ENCODE results near the gene BSPRY. TPM values are rescaled to one million over a fixed set of nuclear protein-coding genes. Genes with fewer than 3 reads are reported as not detected.

The BSPRY gene
- total and polyA plus RNA-seq, 2 of the 13 experiments (the other 11 are each of a cell fraction or from before 2014, with no cell fraction given): 0.09 to 0.26 TPM

DNA sequence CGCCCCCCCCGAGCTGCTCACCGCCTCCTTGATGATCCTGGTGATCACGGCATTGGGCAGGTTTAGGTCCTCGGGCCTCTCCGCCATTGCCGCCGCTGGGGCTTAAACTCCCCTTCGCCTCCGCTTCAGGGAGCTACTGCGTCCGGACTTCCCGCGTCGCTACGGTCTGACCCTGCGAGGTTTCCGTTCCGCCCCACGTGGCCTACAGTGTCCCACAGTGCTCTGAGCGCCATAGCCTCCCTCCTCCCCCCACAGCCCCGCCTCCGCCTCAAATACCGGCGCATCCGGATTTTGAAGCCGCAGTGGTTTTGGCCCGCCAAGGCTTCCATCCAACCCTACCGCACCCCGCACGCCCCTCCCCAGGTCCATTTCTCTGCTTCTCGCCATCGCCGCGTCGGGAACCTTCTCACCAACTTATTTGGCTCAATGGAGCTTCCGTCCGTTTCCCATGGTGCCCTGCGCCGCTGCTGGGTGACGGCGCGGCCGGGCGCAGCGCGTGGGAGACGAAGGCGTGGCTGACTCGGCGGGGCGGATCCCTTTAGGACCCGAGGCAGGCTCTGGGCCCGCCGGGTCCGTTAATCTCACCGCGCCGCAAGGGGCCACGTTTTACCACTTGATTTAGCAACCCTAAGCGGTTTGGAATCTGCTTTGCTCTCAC is 61.0 kb downstream of the BSPRY start, which contains the start of the genes C9orf43 and POLE3 (continued):
- TF ChIP-seq NPAS2 (CRISPR knock-in tag; IDR thresholded peaks at IDR 0.05; ENCODE audit: borderline replicate concordance) (no peak), ZNF292 (CRISPR knock-in tag; IDR thresholded peaks at IDR 0.05; ENCODE audit: borderline replicate concordance, low read depth) (peak; percentile 45; the same call in 1 of the 2 replicates), CBX1 (IDR thresholded peaks at IDR 0.05; ENCODE audit: low read depth) (peak; percentile 62), ZNF121 (CRISPR knock-in tag; IDR thresholded peaks at IDR 0.05) (no peak), ZNF232 (CRISPR knock-in tag; IDR thresholded peaks at IDR 0.05; ENCODE audit: borderline replicate concordance) (no peak), SP140L (CRISPR knock-in tag; IDR thresholded peaks at IDR 0.05; ENCODE audit: borderline replicate concordance) (no peak), NBN (conservative IDR thresholded peaks at IDR 0.05) (no peak), RORA (CRISPR knock-in tag; IDR thresholded peaks at IDR 0.05) (no peak)
- TF ChIP-seq, protein P1, sequence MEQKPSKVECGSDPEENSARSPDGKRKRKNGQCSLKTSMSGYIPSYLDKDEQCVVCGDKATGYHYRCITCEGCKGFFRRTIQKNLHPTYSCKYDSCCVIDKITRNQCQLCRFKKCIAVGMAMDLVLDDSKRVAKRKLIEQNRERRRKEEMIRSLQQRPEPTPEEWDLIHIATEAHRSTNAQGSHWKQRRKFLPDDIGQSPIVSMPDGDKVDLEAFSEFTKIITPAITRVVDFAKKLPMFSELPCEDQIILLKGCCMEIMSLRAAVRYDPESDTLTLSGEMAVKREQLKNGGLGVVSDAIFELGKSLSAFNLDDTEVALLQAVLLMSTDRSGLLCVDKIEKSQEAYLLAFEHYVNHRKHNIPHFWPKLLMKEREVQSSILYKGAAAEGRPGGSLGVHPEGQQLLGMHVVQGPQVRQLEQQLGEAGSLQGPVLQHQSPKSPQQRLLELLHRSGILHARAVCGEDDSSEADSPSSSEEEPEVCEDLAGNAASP (CRISPR knock-in tag; IDR thresholded peaks at IDR 0.05; ENCODE audit: borderline replicate concordance): peak; percentile 54; the same call in 1 of the 2 replicates
- TF ChIP-seq, protein P2, sequence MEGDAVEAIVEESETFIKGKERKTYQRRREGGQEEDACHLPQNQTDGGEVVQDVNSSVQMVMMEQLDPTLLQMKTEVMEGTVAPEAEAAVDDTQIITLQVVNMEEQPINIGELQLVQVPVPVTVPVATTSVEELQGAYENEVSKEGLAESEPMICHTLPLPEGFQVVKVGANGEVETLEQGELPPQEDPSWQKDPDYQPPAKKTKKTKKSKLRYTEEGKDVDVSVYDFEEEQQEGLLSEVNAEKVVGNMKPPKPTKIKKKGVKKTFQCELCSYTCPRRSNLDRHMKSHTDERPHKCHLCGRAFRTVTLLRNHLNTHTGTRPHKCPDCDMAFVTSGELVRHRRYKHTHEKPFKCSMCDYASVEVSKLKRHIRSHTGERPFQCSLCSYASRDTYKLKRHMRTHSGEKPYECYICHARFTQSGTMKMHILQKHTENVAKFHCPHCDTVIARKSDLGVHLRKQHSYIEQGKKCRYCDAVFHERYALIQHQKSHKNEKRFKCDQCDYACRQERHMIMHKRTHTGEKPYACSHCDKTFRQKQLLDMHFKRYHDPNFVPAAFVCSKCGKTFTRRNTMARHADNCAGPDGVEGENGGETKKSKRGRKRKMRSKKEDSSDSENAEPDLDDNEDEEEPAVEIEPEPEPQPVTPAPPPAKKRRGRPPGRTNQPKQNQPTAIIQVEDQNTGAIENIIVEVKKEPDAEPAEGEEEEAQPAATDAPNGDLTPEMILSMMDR (CRISPR knock-in tag; IDR thresholded peaks at IDR 0.05): peak; percentile 42
- TF ChIP-seq, protein P3, sequence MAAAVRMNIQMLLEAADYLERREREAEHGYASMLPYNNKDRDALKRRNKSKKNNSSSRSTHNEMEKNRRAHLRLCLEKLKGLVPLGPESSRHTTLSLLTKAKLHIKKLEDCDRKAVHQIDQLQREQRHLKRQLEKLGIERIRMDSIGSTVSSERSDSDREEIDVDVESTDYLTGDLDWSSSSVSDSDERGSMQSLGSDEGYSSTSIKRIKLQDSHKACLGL (CRISPR knock-in tag; IDR thresholded peaks at IDR 0.05): peak; percentile 93
- TF ChIP-seq, protein P4, sequence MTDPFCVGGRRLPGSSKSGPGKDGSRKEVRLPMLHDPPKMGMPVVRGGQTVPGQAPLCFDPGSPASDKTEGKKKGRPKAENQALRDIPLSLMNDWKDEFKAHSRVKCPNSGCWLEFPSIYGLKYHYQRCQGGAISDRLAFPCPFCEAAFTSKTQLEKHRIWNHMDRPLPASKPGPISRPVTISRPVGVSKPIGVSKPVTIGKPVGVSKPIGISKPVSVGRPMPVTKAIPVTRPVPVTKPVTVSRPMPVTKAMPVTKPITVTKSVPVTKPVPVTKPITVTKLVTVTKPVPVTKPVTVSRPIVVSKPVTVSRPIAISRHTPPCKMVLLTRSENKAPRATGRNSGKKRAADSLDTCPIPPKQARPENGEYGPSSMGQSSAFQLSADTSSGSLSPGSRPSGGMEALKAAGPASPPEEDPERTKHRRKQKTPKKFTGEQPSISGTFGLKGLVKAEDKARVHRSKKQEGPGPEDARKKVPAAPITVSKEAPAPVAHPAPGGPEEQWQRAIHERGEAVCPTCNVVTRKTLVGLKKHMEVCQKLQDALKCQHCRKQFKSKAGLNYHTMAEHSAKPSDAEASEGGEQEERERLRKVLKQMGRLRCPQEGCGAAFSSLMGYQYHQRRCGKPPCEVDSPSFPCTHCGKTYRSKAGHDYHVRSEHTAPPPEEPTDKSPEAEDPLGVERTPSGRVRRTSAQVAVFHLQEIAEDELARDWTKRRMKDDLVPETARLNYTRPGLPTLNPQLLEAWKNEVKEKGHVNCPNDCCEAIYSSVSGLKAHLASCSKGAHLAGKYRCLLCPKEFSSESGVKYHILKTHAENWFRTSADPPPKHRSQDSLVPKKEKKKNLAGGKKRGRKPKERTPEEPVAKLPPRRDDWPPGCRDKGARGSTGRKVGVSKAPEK (CRISPR knock-in tag; IDR thresholded peaks at IDR 0.05; ENCODE audit: borderline replicate concordance): no peak; the same call in 1 of the 2 replicates
- TF ChIP-seq, protein P5, sequence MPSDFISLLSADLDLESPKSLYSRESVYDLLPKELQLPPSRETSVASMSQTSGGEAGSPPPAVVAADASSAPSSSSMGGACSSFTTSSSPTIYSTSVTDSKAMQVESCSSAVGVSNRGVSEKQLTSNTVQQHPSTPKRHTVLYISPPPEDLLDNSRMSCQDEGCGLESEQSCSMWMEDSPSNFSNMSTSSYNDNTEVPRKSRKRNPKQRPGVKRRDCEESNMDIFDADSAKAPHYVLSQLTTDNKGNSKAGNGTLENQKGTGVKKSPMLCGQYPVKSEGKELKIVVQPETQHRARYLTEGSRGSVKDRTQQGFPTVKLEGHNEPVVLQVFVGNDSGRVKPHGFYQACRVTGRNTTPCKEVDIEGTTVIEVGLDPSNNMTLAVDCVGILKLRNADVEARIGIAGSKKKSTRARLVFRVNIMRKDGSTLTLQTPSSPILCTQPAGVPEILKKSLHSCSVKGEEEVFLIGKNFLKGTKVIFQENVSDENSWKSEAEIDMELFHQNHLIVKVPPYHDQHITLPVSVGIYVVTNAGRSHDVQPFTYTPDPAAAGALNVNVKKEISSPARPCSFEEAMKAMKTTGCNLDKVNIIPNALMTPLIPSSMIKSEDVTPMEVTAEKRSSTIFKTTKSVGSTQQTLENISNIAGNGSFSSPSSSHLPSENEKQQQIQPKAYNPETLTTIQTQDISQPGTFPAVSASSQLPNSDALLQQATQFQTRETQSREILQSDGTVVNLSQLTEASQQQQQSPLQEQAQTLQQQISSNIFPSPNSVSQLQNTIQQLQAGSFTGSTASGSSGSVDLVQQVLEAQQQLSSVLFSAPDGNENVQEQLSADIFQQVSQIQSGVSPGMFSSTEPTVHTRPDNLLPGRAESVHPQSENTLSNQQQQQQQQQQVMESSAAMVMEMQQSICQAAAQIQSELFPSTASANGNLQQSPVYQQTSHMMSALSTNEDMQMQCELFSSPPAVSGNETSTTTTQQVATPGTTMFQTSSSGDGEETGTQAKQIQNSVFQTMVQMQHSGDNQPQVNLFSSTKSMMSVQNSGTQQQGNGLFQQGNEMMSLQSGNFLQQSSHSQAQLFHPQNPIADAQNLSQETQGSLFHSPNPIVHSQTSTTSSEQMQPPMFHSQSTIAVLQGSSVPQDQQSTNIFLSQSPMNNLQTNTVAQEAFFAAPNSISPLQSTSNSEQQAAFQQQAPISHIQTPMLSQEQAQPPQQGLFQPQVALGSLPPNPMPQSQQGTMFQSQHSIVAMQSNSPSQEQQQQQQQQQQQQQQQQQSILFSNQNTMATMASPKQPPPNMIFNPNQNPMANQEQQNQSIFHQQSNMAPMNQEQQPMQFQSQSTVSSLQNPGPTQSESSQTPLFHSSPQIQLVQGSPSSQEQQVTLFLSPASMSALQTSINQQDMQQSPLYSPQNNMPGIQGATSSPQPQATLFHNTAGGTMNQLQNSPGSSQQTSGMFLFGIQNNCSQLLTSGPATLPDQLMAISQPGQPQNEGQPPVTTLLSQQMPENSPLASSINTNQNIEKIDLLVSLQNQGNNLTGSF (CRISPR knock-in tag; IDR thresholded peaks at IDR 0.05): no peak; the same call in 1 of the 2 replicates
- TF ChIP-seq, protein P6, sequence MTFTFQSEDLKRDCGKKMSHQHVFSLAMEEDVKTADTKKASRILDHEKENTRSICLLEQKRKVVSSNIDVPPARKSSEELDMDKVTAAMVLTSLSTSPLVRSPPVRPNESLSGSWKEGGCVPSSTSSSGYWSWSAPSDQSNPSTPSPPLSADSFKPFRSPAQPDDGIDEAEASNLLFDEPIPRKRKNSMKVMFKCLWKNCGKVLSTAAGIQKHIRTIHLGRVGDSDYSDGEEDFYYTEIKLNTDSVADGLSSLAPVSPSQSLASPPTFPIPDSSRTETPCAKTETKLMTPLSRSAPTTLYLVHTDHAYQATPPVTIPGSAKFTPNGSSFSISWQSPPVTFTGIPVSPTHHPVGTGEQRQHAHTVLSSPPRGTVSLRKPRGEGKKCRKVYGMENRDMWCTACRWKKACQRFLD (CRISPR knock-in tag; IDR thresholded peaks at IDR 0.05; ENCODE audit: borderline replicate concordance): peak; percentile 78; the same call in 1 of the 2 replicates
